OCI-LY1 (cell line): ENCODE data around the gene HMGB1.

Source experiments
- EZH2 ChIP-seq: fragments of 200-600 bp; sonication (generic), shearing (Covaris generic); IDR thresholded peaks from 2 replicates; pipeline ENCODE4 v1.8.0; 2017; ENCODE audit warnings: borderline replicate concordance, mixed run types, mild to moderate bottlenecking, antibody characterized with exemption, low read length, moderate library complexity, mixed read lengths
- TF ChIP-seq, protein P1 (sequence below): fragments of 200-600 bp; sonication (generic), shearing (Covaris generic); IDR thresholded peaks from 2 replicates; pipeline ENCODE4 v1.5.1; 2017; ENCODE audit warnings: mild to moderate bottlenecking, antibody characterized with exemption, low read length, moderate library complexity, mixed read lengths

DNA sequence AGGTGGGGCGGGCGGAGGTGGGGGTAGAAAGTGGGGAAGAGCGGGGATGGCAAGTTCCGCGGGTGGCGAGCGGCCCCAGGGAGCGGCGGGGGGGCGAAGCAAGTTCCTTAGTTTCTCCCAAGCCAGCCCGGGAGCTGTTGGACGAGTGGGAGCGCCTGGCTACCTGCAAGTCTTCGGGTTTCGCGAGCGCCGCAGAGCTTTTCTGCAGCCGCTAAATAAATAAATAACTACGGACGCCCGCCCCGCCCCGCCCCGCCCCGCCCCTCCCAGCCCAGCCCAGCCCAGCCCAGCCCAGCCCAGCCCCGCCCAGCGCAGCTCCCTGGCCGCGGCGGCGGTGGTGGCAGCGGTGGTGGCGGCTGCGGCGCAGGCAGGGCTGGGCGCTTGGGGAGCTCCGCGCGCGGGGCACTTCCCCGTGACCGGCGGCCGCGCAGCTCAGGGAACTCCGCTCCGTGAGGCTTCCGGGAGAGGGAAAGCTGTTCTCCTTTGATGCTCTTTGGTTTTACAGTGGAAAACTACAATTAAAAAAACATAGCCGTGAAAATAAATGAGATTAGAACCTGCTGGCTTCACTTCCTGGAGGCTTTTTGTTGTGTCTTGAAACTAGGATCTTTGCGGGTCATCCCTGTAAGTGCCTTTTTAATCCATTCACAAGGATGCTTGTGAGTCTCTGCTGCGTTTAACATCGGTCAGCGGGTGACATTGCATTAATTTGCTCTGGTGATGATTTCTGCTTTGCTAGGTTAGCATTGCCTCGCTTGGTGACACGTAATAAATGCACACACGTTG lies 43.5 kb downstream of the HMGB1 start, which contains the start of gene UBE2L5:
- TF ChIP-seq EZH2 = no peak
- TF ChIP-seq, protein P1, sequence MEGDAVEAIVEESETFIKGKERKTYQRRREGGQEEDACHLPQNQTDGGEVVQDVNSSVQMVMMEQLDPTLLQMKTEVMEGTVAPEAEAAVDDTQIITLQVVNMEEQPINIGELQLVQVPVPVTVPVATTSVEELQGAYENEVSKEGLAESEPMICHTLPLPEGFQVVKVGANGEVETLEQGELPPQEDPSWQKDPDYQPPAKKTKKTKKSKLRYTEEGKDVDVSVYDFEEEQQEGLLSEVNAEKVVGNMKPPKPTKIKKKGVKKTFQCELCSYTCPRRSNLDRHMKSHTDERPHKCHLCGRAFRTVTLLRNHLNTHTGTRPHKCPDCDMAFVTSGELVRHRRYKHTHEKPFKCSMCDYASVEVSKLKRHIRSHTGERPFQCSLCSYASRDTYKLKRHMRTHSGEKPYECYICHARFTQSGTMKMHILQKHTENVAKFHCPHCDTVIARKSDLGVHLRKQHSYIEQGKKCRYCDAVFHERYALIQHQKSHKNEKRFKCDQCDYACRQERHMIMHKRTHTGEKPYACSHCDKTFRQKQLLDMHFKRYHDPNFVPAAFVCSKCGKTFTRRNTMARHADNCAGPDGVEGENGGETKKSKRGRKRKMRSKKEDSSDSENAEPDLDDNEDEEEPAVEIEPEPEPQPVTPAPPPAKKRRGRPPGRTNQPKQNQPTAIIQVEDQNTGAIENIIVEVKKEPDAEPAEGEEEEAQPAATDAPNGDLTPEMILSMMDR = no peak
